ENCODE results near the gene CEP152.

- TF ChIP-seq, protein P1, sequence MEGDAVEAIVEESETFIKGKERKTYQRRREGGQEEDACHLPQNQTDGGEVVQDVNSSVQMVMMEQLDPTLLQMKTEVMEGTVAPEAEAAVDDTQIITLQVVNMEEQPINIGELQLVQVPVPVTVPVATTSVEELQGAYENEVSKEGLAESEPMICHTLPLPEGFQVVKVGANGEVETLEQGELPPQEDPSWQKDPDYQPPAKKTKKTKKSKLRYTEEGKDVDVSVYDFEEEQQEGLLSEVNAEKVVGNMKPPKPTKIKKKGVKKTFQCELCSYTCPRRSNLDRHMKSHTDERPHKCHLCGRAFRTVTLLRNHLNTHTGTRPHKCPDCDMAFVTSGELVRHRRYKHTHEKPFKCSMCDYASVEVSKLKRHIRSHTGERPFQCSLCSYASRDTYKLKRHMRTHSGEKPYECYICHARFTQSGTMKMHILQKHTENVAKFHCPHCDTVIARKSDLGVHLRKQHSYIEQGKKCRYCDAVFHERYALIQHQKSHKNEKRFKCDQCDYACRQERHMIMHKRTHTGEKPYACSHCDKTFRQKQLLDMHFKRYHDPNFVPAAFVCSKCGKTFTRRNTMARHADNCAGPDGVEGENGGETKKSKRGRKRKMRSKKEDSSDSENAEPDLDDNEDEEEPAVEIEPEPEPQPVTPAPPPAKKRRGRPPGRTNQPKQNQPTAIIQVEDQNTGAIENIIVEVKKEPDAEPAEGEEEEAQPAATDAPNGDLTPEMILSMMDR (IDR thresholded peaks at IDR 0.05): no peak
- no peak for TF ChIP-seq POLR2AphosphoS5 (IDR thresholded peaks at IDR 0.05; ENCODE audit: low read depth, low read length)
- no peak for TF ChIP-seq REST (IDR thresholded peaks at IDR 0.05; ENCODE audit: insufficient read depth in 1 of 2, low read depth in 2 of 2, low read length in 1 of 2)
- TF ChIP-seq SIN3A (IDR thresholded peaks at IDR 0.05; ENCODE audit: borderline replicate concordance, insufficient read depth, low read depth, low read length): no peak
- TF ChIP-seq TCF7L2 (IDR thresholded peaks at IDR 0.05; ENCODE audit: low read depth, low read length): no peak
These were observed 48.6 kb upstream of the CEP152 start for GRCh38 chr15:48859426-48859825.
